Fibroblast of lung (primary cell): ENCODE measurements around the gene FRAT1. TPM values are rescaled to one million over a fixed set of nuclear protein-coding genes. Genes with fewer than 3 reads are reported as not detected.
A peak's percentile ranks its signal among the peaks of the same experiment; 100 is the strongest.
"Not testable (repeated sequence)": the region's sequence is repeated elsewhere in the genome, so short reads cannot be mapped to it uniquely, and the experiment has no call there.

Source experiments
- DNase-seq, 2 donors: peaks; one replicate each; pipeline versions ENCODE4 v3.0.0 to v3.0.0-alpha.2; 2010; ENCODE audit warnings: low read depth in 2 of 2
- H2AFZ ChIP-seq: 2 replicates; pipeline ENCODE4 v1.5.1; 2012; ENCODE audit warnings: low read length, control low read depth, inconsistent platforms
- H3K27ac ChIP-seq: 2 replicates; pipeline ENCODE4 v1.5.1; 2011; ENCODE audit warnings: low read length, control low read depth; ENCODE audit not compliant: insufficient read depth
- H3K27me3 ChIP-seq: 2 replicates; pipeline ENCODE4 v1.5.1; 2011; ENCODE audit warnings: mild to moderate bottlenecking, low read length; ENCODE audit not compliant: control insufficient read depth, insufficient read depth
- H3K36me3 ChIP-seq: 2 replicates; pipeline ENCODE4 v1.5.1; 2011; ENCODE audit warnings: low read length; ENCODE audit not compliant: control insufficient read depth, insufficient read depth
- H3K4me1 ChIP-seq: 2 replicates; pipeline ENCODE4 v1.5.1; 2011; ENCODE audit warnings: low read length; ENCODE audit not compliant: control insufficient read depth, insufficient read depth; ENCODE audit errors: extremely low read depth
- H3K4me2 ChIP-seq: 2 replicates; pipeline ENCODE4 v1.5.1; 2011; ENCODE audit warnings: low read length, control low read depth; ENCODE audit not compliant: insufficient read depth; ENCODE audit errors: extremely low read depth
- H3K4me3 ChIP-seq, 4 experiments: fragments of 200-600 bp in 1 of 4; sonication (generic) in 1 of 4; replicated peaks in 1 of 4; 2 replicates each; pipeline ENCODE4 v1.5.1; 2011 to 2016; ENCODE audit warnings: low read length in 4 of 4, low read depth in 3 of 4, mild to moderate bottlenecking in 3 of 4, control low read depth in 2 of 4, inconsistent platforms in 1 of 4, mixed read lengths in 1 of 4; ENCODE audit not compliant: insufficient read depth in 1 of 4; ENCODE audit errors: control extremely low read depth in 1 of 4
- H3K79me2 ChIP-seq: 2 replicates; pipeline ENCODE4 v1.5.1; 2012; ENCODE audit warnings: mild to moderate bottlenecking, low read length, inconsistent platforms; ENCODE audit not compliant: control insufficient read depth, insufficient read depth
- H3K9ac ChIP-seq: 2 replicates; pipeline ENCODE4 v1.5.1; 2011; ENCODE audit warnings: mild to moderate bottlenecking, low read length, control low read depth; ENCODE audit not compliant: insufficient read depth
- H3K9me3 ChIP-seq: 2 replicates; pipeline ENCODE4 v1.5.1; 2012; ENCODE audit warnings: low read depth, low read length; ENCODE audit not compliant: control insufficient read depth, insufficient read depth
- H4K20me1 ChIP-seq: 2 replicates; pipeline ENCODE4 v1.5.1; 2011; ENCODE audit warnings: low read length; ENCODE audit not compliant: control insufficient read depth, insufficient read depth; ENCODE audit errors: extremely low read depth
- CTCF ChIP-seq, 2 donors: IDR thresholded peaks in 1 of 2; conservative IDR thresholded peaks in 1 of 2; 1 replicate in 1 of 2; 2 replicates in 1 of 2; pipeline ENCODE4 v1.5.1; 2011 to 2012; ENCODE audit warnings: low read length in 2 of 2, control low read depth in 1 of 2, inconsistent platforms in 1 of 2, low read depth in 1 of 2, mild to moderate bottlenecking in 1 of 2
- EZH2 ChIP-seq: IDR thresholded peaks from 2 replicates; pipeline ENCODE4 v1.5.1; 2012; ENCODE audit warnings: low read length, control low read depth, mild to moderate bottlenecking; ENCODE audit errors: missing control alignments
- polyA plus RNA-seq, 2 donors: library from polyadenylated mRNA; depleted of rRNA in 1 of 2; stranded (reverse) in 1 of 2; unstranded in 1 of 2; fragments of >200 nt; gene quantifications; 2 replicates each; pipeline ENCODE4 v1.2.1, GENCODE V29; 2011 to 2012; ENCODE audit warnings: missing spikeins in 1 of 2
- total RNA-seq: library from RNA; depleted of rRNA; stranded (reverse); fragments of >200 nt; gene quantifications from 2 replicates; pipeline ENCODE4 v1.2.1, GENCODE V29; 2014

FRAT1 gene
- total and polyA plus RNA-seq, 2 donors (not counting 1 experiment from before 2014, with no cell fraction given) = 0.48 to 2.8 TPM

GRCh38 chr10:97279121-97279815 is 39.8 kb upstream of the FRAT1 start:
- Histone ChIP-seq H3K27ac (peak overlapping the region; percentile 45), H3K9me3 (no peaks in the 10 kb centered on the region), H3K4me3 (no peak overlapping the region), H3K27me3 (no peaks in the 10 kb centered on the region), H3K4me2 (peak overlapping the region; percentile 28), H3K36me3 (no peaks in the 10 kb centered on the region), H2AFZ (no peak overlapping the region), H3K4me1 (peaks cover 4% of the 10 kb centered on the region), H4K20me1 (no peaks in the 10 kb centered on the region), H3K79me2 (peaks cover 12% of the 10 kb centered on the region), H3K9ac (no peak overlapping the region)
- TF ChIP-seq EZH2 = no peak
- no peak for TF ChIP-seq CTCF (conservative IDR thresholded peaks at IDR 0.05 in 1 of 2, IDR thresholded peaks at IDR 0.05 in 1 of 2; ENCODE audit: low read depth in 1 of 2, low read length in 2 of 2)
- DNase-seq = peak; percentile 14 to 68

GRCh38 chr10:97280783-97281182 is 38.3 kb upstream of the FRAT1 start:
- DNase-seq = no peak
- TF ChIP-seq CTCF (conservative IDR thresholded peaks at IDR 0.05 in 1 of 2, IDR thresholded peaks at IDR 0.05 in 1 of 2; ENCODE audit: low read depth in 1 of 2, low read length in 2 of 2) (no peak), EZH2 (no peak)
- Histone ChIP-seq H2AFZ (no peak overlapping the region), H3K79me2 (peaks cover 9% of the 10 kb centered on the region), H4K20me1 (no peaks in the 10 kb centered on the region), H3K4me1 (peaks cover 4% of the 10 kb centered on the region), H3K36me3 (no peaks in the 10 kb centered on the region), H3K9ac (no peak overlapping the region), H3K9me3 (no peaks in the 10 kb centered on the region), H3K4me2 (no peak overlapping the region), H3K27me3 (no peaks in the 10 kb centered on the region), H3K4me3 (no peak overlapping the region), H3K27ac (no peak overlapping the region)

GRCh38 chr10:97290076-97290475 is 29.0 kb upstream of the FRAT1 start:
- not testable (repeated sequence) for H3K27me3 ChIP-seq
- H3K79me2 ChIP-seq = peaks cover 17% of the 10 kb centered on the region

GRCh38 chr10:97290576-97291356 is 28.3 kb upstream of the FRAT1 start:
- peak overlapping the region; percentile 73 for H3K4me2 ChIP-seq
- not testable (repeated sequence) for H3K9ac ChIP-seq, H3K36me3 ChIP-seq, H4K20me1 ChIP-seq, H3K27me3 ChIP-seq, H2AFZ ChIP-seq, H3K9me3 ChIP-seq, H3K27ac ChIP-seq, H3K4me1 ChIP-seq, DNase-seq
- peak overlapping the region in 3 of 4 experiments; percentile 59 to 71 (median 71) for H3K4me3 ChIP-seq
- H3K79me2 ChIP-seq = peaks cover 17% of the 10 kb centered on the region

More at GRCh38 chr10:97290076-97290475, 29.0 kb upstream of the FRAT1 start:
- H4K20me1 ChIP-seq, H3K27ac ChIP-seq, H2AFZ ChIP-seq, H3K4me2 ChIP-seq, DNase-seq, H3K36me3 ChIP-seq, H3K9ac ChIP-seq, H3K9me3 ChIP-seq, H3K4me1 ChIP-seq, H3K4me3 ChIP-seq: not testable (repeated sequence)
